ENCODE data around the gene TAS2R41. TPM values are rescaled to one million over a fixed set of nuclear protein-coding genes. Genes with fewer than 3 reads are reported as not detected.
A peak's percentile ranks its signal among the peaks of the same experiment; 100 is the strongest.

The TAS2R41 gene
- total RNA-seq, 2 donors from 2014 or later: not detected

GRCh38 chr7:143507094-143507518 lies 29.4 kb downstream of the TAS2R41 start:
- Histone ChIP-seq H3K4me1 (peaks cover 14% of the 10 kb centered on the region), H3K4me3 (no peak overlapping the region), H3K9me3 (no peaks in the 10 kb centered on the region), H3K36me3 (replicated peaks in 1 of 2; ENCODE audit: insufficient read depth in 1 of 2, low read depth in 2 of 2) (no peaks in the 10 kb centered on the region), H3K27me3 (no peaks in the 10 kb centered on the region), H3K27ac (no peak overlapping the region)
- DNase-seq (no peak), ATAC-seq (no peak)
- no peak for TF ChIP-seq CTCF (IDR thresholded peaks at IDR 0.05)
- TF ChIP-seq POLR2A (IDR thresholded peaks at IDR 0.05): no peak
- intact Hi-C loops (cut with DNase I): no loop called here
- 50 to 60% methylated on average over 3 of the region's 3 CpGs for WGBS, 2 donors

- H3K27ac ChIP-seq: no peak overlapping the region
Measured at GRCh38 chr7:143507534-143508055, 29.9 kb downstream of the TAS2R41 start.

GRCh38 chr7:143510854-143511592 lies 33.4 kb downstream of the TAS2R41 start:
- no peaks in the 10 kb centered on the region for H3K36me3 ChIP-seq (replicated peaks in 1 of 2; ENCODE audit: insufficient read depth in 1 of 2, low read depth in 2 of 2)
- peak overlapping the region in 1 of 4 donors; percentile 4 for H3K27ac ChIP-seq
- DNase-seq: peak in 2 of 4 donors; percentile 8 to 15
- no peaks in the 10 kb centered on the region for H3K27me3 ChIP-seq
- intact Hi-C loops (cut with DNase I): no loop called here
- H3K4me1 ChIP-seq: peaks cover 18% of the 10 kb centered on the region
- no peak overlapping the region for H3K4me3 ChIP-seq
- no peak for ATAC-seq
- no peaks in the 10 kb centered on the region for H3K9me3 ChIP-seq
- TF ChIP-seq CTCF (IDR thresholded peaks at IDR 0.05): no peak
- no peak for TF ChIP-seq POLR2A (IDR thresholded peaks at IDR 0.05)
- 48 to 60% methylated on average over 30 to 65 of the region's 65 CpGs for WGBS, 2 donors

More at GRCh38 chr7:143507534-143508055, 29.9 kb downstream of the TAS2R41 start:
- Histone ChIP-seq H3K4me1 (peaks cover 14% of the 10 kb centered on the region), H3K4me3 (no peak overlapping the region), H3K36me3 (replicated peaks in 1 of 2; ENCODE audit: insufficient read depth in 1 of 2, low read depth in 2 of 2) (no peaks in the 10 kb centered on the region), H3K27me3 (no peaks in the 10 kb centered on the region), H3K9me3 (no peaks in the 10 kb centered on the region)
- 76 to 82% methylated on average over 5 of the region's 5 CpGs for WGBS, 2 donors
- ATAC-seq: no peak
- DNase-seq: no peak
- TF ChIP-seq POLR2A (IDR thresholded peaks at IDR 0.05) (no peak), CTCF (IDR thresholded peaks at IDR 0.05) (no peak)
- intact Hi-C loops (cut with DNase I): no loop called here

- Histone ChIP-seq H3K4me1 (peaks cover 18% of the 10 kb centered on the region), H3K27me3 (no peaks in the 10 kb centered on the region), H3K4me3 (no peak overlapping the region), H3K36me3 (replicated peaks in 1 of 2; ENCODE audit: insufficient read depth in 1 of 2, low read depth in 2 of 2) (no peaks in the 10 kb centered on the region), H3K9me3 (no peaks in the 10 kb centered on the region), H3K27ac (peak overlapping the region in 2 of 4 donors; percentile 53 to 54)
- ATAC-seq (no peak), DNase-seq (no peak)
- 73 to 82% methylated on average over 13 to 23 of the region's 23 CpGs for WGBS, 2 donors
- intact Hi-C loops (cut with DNase I): no loop called here
- TF ChIP-seq CTCF (IDR thresholded peaks at IDR 0.05): no peak
- no peak for TF ChIP-seq POLR2A (IDR thresholded peaks at IDR 0.05)
Measured at GRCh38 chr7:143511593-143512047, 33.9 kb downstream of the TAS2R41 start.

All from body of pancreas (tissue), 4 donors.